NCI-H2081 treated with DMSO at 0.1 percent for 48 hours (cell line): ENCODE results near the gene SLC22A4.

Experiments used
- DNase-seq: peaks from one replicate; lab custom pipeline; 2025; lab: John Stamatoyannopoulos, UW

The SLC22A4 gene

GRCh38 chr5:132293992-132294727, at the start of gene SLC22A4:
TSS of gene SLC22A4 (plus strand) at chr5:132294394. CDS start at chr5:132294617, 223 bp downstream.
- no peak for DNase-seq

GRCh38 chr5:132245593-132245992, 48.6 kb upstream of the SLC22A4 start:
- no peak for DNase-seq

- no peak for DNase-seq
These were observed 47.4 kb upstream of the SLC22A4 start for GRCh38 chr5:132246806-132247205.

- DNase-seq: no peak
These were observed 43.6 kb upstream of the SLC22A4 start for GRCh38 chr5:132250547-132250946.

- DNase-seq: no peak
These were observed 42.9 kb upstream of the SLC22A4 start for GRCh38 chr5:132251220-132251725.

GRCh38 chr5:132253008-132253441, 41.2 kb upstream of the SLC22A4 start:
- DNase-seq: no peak

- no peak for DNase-seq
These were observed 40.5 kb upstream of the SLC22A4 start for GRCh38 chr5:132253452-132254320.

- DNase-seq: no peak
These were observed 39.7 kb upstream of the SLC22A4 start for GRCh38 chr5:132254321-132254977.

GRCh38 chr5:132256086-132256782, 38.0 kb upstream of the SLC22A4 start:
- no peak for DNase-seq

- DNase-seq: no peak
These were observed 37.4 kb upstream of the SLC22A4 start for GRCh38 chr5:132256783-132257130.

- no peak for DNase-seq
These were observed 36.8 kb upstream of the SLC22A4 start, which contains the start of gene PDLIM4 for GRCh38 chr5:132257131-132258101. TSS of gene PDLIM4 (plus strand) at chr5:132257696. CDS start at chr5:132257735, 39 bp downstream.

- DNase-seq: no peak
These were observed 35.8 kb upstream of the SLC22A4 start for GRCh38 chr5:132258102-132259068.

GRCh38 chr5:132259069-132259851, 34.9 kb upstream of the SLC22A4 start:
- no peak for DNase-seq

- no peak for DNase-seq
These were observed 34.1 kb upstream of the SLC22A4 start for GRCh38 chr5:132260051-132260450.

GRCh38 chr5:132260714-132261551, 33.3 kb upstream of the SLC22A4 start:
- DNase-seq: no peak

- DNase-seq: no peak
These were observed 32.0 kb upstream of the SLC22A4 start for GRCh38 chr5:132261881-132262845.
